IMR-90 (cell line): Measurements from ENCODE around the gene IL34. TPM values are rescaled to one million over a fixed set of nuclear protein-coding genes. Genes with fewer than 3 reads are reported as not detected.
A peak's percentile ranks its signal among the peaks of the same experiment; 100 is the strongest.

Experiments
- ATAC-seq: fragments of 200-7000 bp; cut with Tn5 transposase; 2 replicates; pipeline ENCODE4 v1.9.1; 2020; ENCODE audit warnings: low read depth, mild to moderate bottlenecking, moderate library complexity
- BruUV-seq: library from RNA; stranded (reverse); fragments of 400-500 nt; replicated peaks from 2 replicates; lab custom pipeline; 2021; lab: Mats Ljungman, UMichigan
- CTCF ChIA-PET: fragments of 300-600 bp; formaldehyde crosslinking; extraction: SDS; loops from one replicate; lab custom pipeline; 2021; ENCODE audit warnings: antibody characterized with exemption; lab: Yijun Ruan, JAX
- POLR2A ChIA-PET: fragments of 300-600 bp; sonication (Branson Sonifier 250); formaldehyde crosslinking; loops from one replicate; lab custom pipeline; 2022; ENCODE audit warnings: antibody characterized with exemption; ENCODE audit not compliant: unreplicated experiment; lab: Charles Lee
- DNase-seq: peaks from one replicate; pipeline ENCODE4 v3.0.0; 2013
- H2AFZ ChIP-seq: replicated peaks from 2 replicates; pipeline ENCODE3; 2013; ENCODE audit warnings: low read length, mild to moderate bottlenecking; ENCODE audit not compliant: poor library complexity
- H2AK5ac ChIP-seq: 2 replicates; pipeline ENCODE4 v1.6.1; 2013; ENCODE audit warnings: low read depth, low read length, inconsistent platforms
- H2AK9ac ChIP-seq: replicated peaks from 2 replicates; pipeline ENCODE3; 2013; ENCODE audit warnings: mild to moderate bottlenecking, low read depth, low read length, moderate library complexity; ENCODE audit not compliant: poor library complexity
- H2BK120ac ChIP-seq: 2 replicates; pipeline ENCODE4 v1.6.1; 2013; ENCODE audit warnings: low read depth, low read length, inconsistent platforms
- H2BK15ac ChIP-seq: 3 replicates; pipeline ENCODE4 v1.6.1; 2013; ENCODE audit warnings: low read depth, low read length, inconsistent platforms
- H2BK20ac ChIP-seq: 2 replicates; pipeline ENCODE4 v1.6.1; 2013; ENCODE audit warnings: low read depth, mild to moderate bottlenecking, inconsistent platforms, low read length, moderate library complexity
- H2BK5ac ChIP-seq: 2 replicates; pipeline ENCODE4 v1.6.1; 2013; ENCODE audit warnings: mild to moderate bottlenecking, low read depth, low read length, inconsistent platforms; ENCODE audit not compliant: poor library complexity, severe bottlenecking
- H3K14ac ChIP-seq: replicated peaks from 2 replicates; pipeline ENCODE4 v1.6.1; 2013; ENCODE audit warnings: low read depth, low read length, inconsistent platforms
- H3K18ac ChIP-seq: 2 replicates; pipeline ENCODE4 v1.6.1; 2013; ENCODE audit warnings: low read depth, low read length, control low read depth
- H3K23ac ChIP-seq: 2 replicates; pipeline ENCODE4 v1.6.1; 2013; ENCODE audit warnings: low read depth, low read length, inconsistent platforms
- H3K27ac ChIP-seq: 2 replicates; pipeline ENCODE4 v1.5.1; 2013; ENCODE audit warnings: mild to moderate bottlenecking, control low read depth, low read length; ENCODE audit not compliant: insufficient read depth
- H3K27me3 ChIP-seq: 2 replicates; pipeline ENCODE4 v1.6.1; 2013; ENCODE audit warnings: low read length; ENCODE audit not compliant: control insufficient read depth, insufficient read depth
- H3K36me3 ChIP-seq: 2 replicates; pipeline ENCODE4 v1.6.1; 2013; ENCODE audit warnings: low read length, mixed read lengths; ENCODE audit not compliant: control insufficient read depth, insufficient read depth
- H3K4ac ChIP-seq: 2 replicates; pipeline ENCODE4 v1.6.1; 2013; ENCODE audit warnings: low read depth, low read length, inconsistent platforms
- H3K4me1 ChIP-seq: 2 replicates; pipeline ENCODE4 v1.6.1; 2013; ENCODE audit warnings: low read length, mixed read lengths; ENCODE audit not compliant: control insufficient read depth, insufficient read depth
- H3K4me2 ChIP-seq: 2 replicates; pipeline ENCODE4 v1.6.1; 2013; ENCODE audit warnings: low read depth, mild to moderate bottlenecking, control low read depth, low read length, moderate library complexity
- H3K4me3 ChIP-seq: 2 replicates; pipeline ENCODE4 v1.5.1; 2013; ENCODE audit warnings: low read depth, mild to moderate bottlenecking, control low read depth, low read length, moderate library complexity; ENCODE audit not compliant: insufficient read depth
- H3K56ac ChIP-seq: 2 replicates; pipeline ENCODE4 v1.6.1; 2013; ENCODE audit warnings: low read length, inconsistent platforms; ENCODE audit not compliant: insufficient read depth; ENCODE audit errors: extremely low read depth
- H3K79me1 ChIP-seq, 2 experiments: 2 replicates each; pipeline ENCODE4 v1.6.1; 2013; ENCODE audit warnings: low read length in 2 of 2, inconsistent platforms in 1 of 2, low read depth in 1 of 2
- H3K9ac ChIP-seq: 2 replicates; pipeline ENCODE4 v1.6.1; 2013; ENCODE audit warnings: low read depth, low read length, control low read depth
- H3K9me1 ChIP-seq: 2 replicates; pipeline ENCODE4 v1.6.1; 2013; ENCODE audit warnings: low read length, inconsistent platforms; ENCODE audit not compliant: insufficient read depth
- H3K9me3 ChIP-seq: 2 replicates; pipeline ENCODE4 v1.6.1; 2013; ENCODE audit warnings: low read length; ENCODE audit not compliant: control insufficient read depth, insufficient read depth
- H4K20me1 ChIP-seq: 2 replicates; pipeline ENCODE4 v1.6.1; 2013; ENCODE audit warnings: low read length, inconsistent platforms; ENCODE audit not compliant: insufficient read depth
- H4K5ac ChIP-seq: 2 replicates; pipeline ENCODE4 v1.6.1; 2013; ENCODE audit warnings: mild to moderate bottlenecking, low read depth, low read length, control low read depth
- H4K8ac ChIP-seq, 2 experiments: 2 replicates each; pipeline ENCODE4 v1.6.1; 2013; ENCODE audit warnings: low read depth in 2 of 2, low read length in 2 of 2, control low read depth in 1 of 2, inconsistent platforms in 1 of 2
- H4K91ac ChIP-seq: 2 replicates; pipeline ENCODE4 v1.6.1; 2013; ENCODE audit warnings: low read depth, low read length, inconsistent platforms; ENCODE audit not compliant: insufficient read depth
- BHLHE40 ChIP-seq: fragments of 150-350 bp; IDR thresholded peaks from 2 replicates; pipeline ENCODE4 v1.6.1; 2016; ENCODE audit warnings: mild to moderate bottlenecking, low read depth, low read length
- CEBPB ChIP-seq: IDR thresholded peaks from 2 replicates; pipeline ENCODE4 v1.6.1; 2012; ENCODE audit warnings: low read depth, low read length, improper control_type of control experiment
- CHD1 ChIP-seq: IDR thresholded peaks from 2 replicates; pipeline ENCODE4 v1.6.1; 2012; ENCODE audit warnings: low read depth, low read length, improper control_type of control experiment
- ELK1 ChIP-seq: fragments of 150-350 bp; IDR thresholded peaks from 2 replicates; pipeline ENCODE4 v1.6.1; 2016; ENCODE audit warnings: low read depth, mild to moderate bottlenecking, low read length, moderate library complexity, borderline replicate concordance
- FOS ChIP-seq: fragments of 150-350 bp; IDR thresholded peaks from 2 replicates; pipeline ENCODE4 v1.6.1; 2016; ENCODE audit warnings: low read depth, low read length
- MAFK ChIP-seq: IDR thresholded peaks from 2 replicates; pipeline ENCODE4 v1.6.1; 2012; ENCODE audit warnings: low read depth, low read length, improper control_type of control experiment
- MAZ ChIP-seq: IDR thresholded peaks from 2 replicates; pipeline ENCODE4 v1.6.1; 2012; ENCODE audit warnings: low read depth, mild to moderate bottlenecking, low read length, improper control_type of control experiment, moderate library complexity, borderline replicate concordance
- MXI1 ChIP-seq: IDR thresholded peaks from 2 replicates; pipeline ENCODE4 v1.6.1; 2012; ENCODE audit warnings: low read depth, mild to moderate bottlenecking, low read length, moderate library complexity, borderline replicate concordance
- NFE2L2 ChIP-seq: fragments of 150-350 bp; IDR thresholded peaks from 2 replicates; pipeline ENCODE4 v1.6.1; 2016; ENCODE audit warnings: low read depth, mild to moderate bottlenecking, low read length
- POLR2A ChIP-seq: IDR thresholded peaks from 2 replicates; pipeline ENCODE4 v1.6.1; 2012; ENCODE audit warnings: mild to moderate bottlenecking, low read depth, low read length
- RAD21 ChIP-seq: IDR thresholded peaks from 2 replicates; pipeline ENCODE4 v1.6.1; 2012; ENCODE audit warnings: low read length, improper control_type of control experiment
- RCOR1 ChIP-seq: IDR thresholded peaks from 2 replicates; pipeline ENCODE4 v1.6.1; 2012; ENCODE audit warnings: mild to moderate bottlenecking, low read length, improper control_type of control experiment; ENCODE audit not compliant: insufficient replicate concordance
- RFX5 ChIP-seq: IDR thresholded peaks from 2 replicates; pipeline ENCODE4 v1.8.0; 2012; ENCODE audit warnings: low read depth, mild to moderate bottlenecking, low read length, moderate library complexity
- SMC3 ChIP-seq: fragments of 150-350 bp; IDR thresholded peaks from 2 replicates; pipeline ENCODE4 v1.6.1; 2016; ENCODE audit warnings: low read depth, mild to moderate bottlenecking, antibody characterized with exemption, low read length, moderate library complexity
- USF2 ChIP-seq: fragments of 150-350 bp; IDR thresholded peaks from 2 replicates; pipeline ENCODE4 v1.6.1; 2017; ENCODE audit warnings: mild to moderate bottlenecking, antibody characterized with exemption, low read length, low read depth
- WGBS, 2 experiments: methylation state at CpG; one replicate each; pipeline versions ENCODE4 v1.1.5 to v1.1.7; 2013; ENCODE audit warnings: missing lambda C conversion rate in 2 of 2; ENCODE audit not compliant: insufficient read length in 1 of 2; ENCODE audit errors: extremely low coverage in 2 of 2; 5-methylcytosine and 5-hydroxymethylcytosine counted together
- dilution Hi-C: fragments of 300-500 bp; cut with HindIII; formaldehyde crosslinking; loops from one replicate; pipeline ENCODE4 v1.14.3; 2018; ENCODE audit warnings: low sequenced_read_pairs; ENCODE audit not compliant: unreplicated experiment
- in situ Hi-C: fragments of 300-500 bp; cut with MboI; formaldehyde crosslinking; loops from 3 replicates; pipeline ENCODE4 v1.14.3; 2019; ENCODE audit warnings: low sequenced_read_pairs, inconsistent platforms, mixed read lengths
- intact Hi-C: fragments of 100-400 bp; cut with micrococcal nuclease; formaldehyde crosslinking; loops from 2 replicates; pipeline ENCODE4 v1.10.0; 2022
- polyA plus RNA-seq, 3 experiments: library from polyadenylated mRNA; depleted of rRNA; stranded (reverse); fragments of >200 nt; gene quantifications; 2 replicates each; pipeline ENCODE4 v1.2.3, GENCODE V29; 2012; ENCODE audit warnings: low replicate concordance in 1 of 3
- total RNA-seq: library from RNA; depleted of rRNA; stranded (reverse); fragments of >200 nt; gene quantifications from 2 replicates; pipeline ENCODE4 v1.2.3, GENCODE V29; 2012

Gene IL34
- total and polyA plus RNA-seq, 2 of the 4 experiments (the other 2 are of a cell fraction) = 1.3 to 2.5 TPM

DNA sequence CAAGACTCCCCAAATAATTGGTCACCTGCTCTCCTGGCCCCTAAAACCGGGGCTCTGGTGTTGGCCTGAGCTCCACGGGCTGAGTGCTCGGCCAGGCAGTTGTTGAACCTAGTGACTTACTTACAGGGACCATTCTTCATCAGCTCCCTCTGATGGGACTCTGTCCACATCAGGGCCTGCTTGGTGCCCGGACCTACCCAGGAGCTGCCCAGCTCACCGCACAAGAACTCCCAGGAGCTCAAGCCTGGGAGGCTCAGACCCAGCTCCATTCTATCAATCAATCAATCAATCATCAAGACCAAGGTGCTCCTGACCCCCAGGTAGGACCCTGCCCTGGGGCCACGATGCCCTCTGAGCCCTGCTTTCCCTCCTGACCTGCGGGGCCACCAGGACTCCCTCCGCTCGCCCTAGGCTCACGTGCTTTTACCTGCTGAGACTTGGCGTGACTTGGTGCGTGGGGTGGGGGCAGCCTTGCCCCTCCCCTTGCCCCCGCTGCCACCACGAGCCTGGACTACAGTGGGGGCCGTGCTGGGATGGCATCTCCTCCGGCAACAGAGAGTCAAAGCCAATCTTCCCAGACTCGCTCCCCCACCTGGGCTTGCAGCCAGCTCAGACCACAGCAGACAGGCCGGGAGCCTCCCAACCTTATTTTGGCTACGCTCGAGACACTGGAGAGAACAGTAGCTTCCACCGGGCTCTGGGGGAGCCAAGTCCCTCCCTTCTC, 15.7 kb downstream of the IL34 start:
- Histone ChIP-seq H3K9me1 (no peaks in the 10 kb centered on the region), H2BK120ac (no peak overlapping the region), H4K20me1 (peaks cover 57% of the 10 kb centered on the region), H3K79me1 (peaks cover 4 to 41% of the 10 kb centered on the region in 2 experiments), H3K9me3 (no peaks in the 10 kb centered on the region), H4K5ac (no peak overlapping the region; the same call in 1 of the 2 replicates), H3K4me2 (no peak overlapping the region), H4K8ac (no peak overlapping the region), H2BK15ac (no peak overlapping the region), H2AFZ (no peak overlapping the region), H3K4me1 (peaks cover 3% of the 10 kb centered on the region; the same call in 1 of the 2 replicates), H2AK9ac (peak overlapping the region; percentile 66), H3K27me3 (no peaks in the 10 kb centered on the region), H3K14ac (no peak overlapping the region), H3K27ac (no peak overlapping the region), H4K91ac (no peak overlapping the region), H3K36me3 (peaks cover 48% of the 10 kb centered on the region), H3K56ac (no peak overlapping the region), H3K23ac (no peak overlapping the region), H3K4ac (no peak overlapping the region), H3K9ac (no peak overlapping the region), H2BK20ac (no peak overlapping the region), H3K18ac (no peak overlapping the region), H2AK5ac (no peak overlapping the region), H3K4me3 (no peak overlapping the region), H2BK5ac (no peak overlapping the region)
- DNase-seq = no peak
- in situ Hi-C loops = no loop called here
- ATAC-seq = no peak
- WGBS, 2 experiments = 80% methylated on average over 13 of the region's 21 CpGs; no CpG with 5 or more reads in 1 of the 2 experiments
- no TSS peak for BruUV-seq
- dilution Hi-C loops = no loop called here
- CTCF ChIA-PET = interaction anchor here (1.2 kb wide), 1 partner anchor 109 kb away, joined by 3 read pairs; no protein-coding TSS in a partner anchor
- POLR2A ChIA-PET = no interaction called here
- intact Hi-C loops = no loop called here
- TF ChIP-seq ELK1 = no peak
- no peak for TF ChIP-seq RAD21
- TF ChIP-seq SMC3 = no peak
- no peak for TF ChIP-seq NFE2L2
- no peak for TF ChIP-seq POLR2A
- no peak for TF ChIP-seq MAZ
- no peak for TF ChIP-seq RFX5
- no peak for TF ChIP-seq BHLHE40
- no peak for TF ChIP-seq USF2
- no peak for TF ChIP-seq CHD1
- TF ChIP-seq FOS = no peak
- TF ChIP-seq CEBPB = no peak
- TF ChIP-seq MAFK = no peak
- no peak for TF ChIP-seq MXI1
- no peak for TF ChIP-seq RCOR1
